Cardiac muscle cell (in vitro differentiated cells and primary cell): ENCODE measurements around the gene ANAPC15. TPM values are rescaled to one million over a fixed set of nuclear protein-coding genes. Genes with fewer than 3 reads are reported as not detected.

Source experiments
- DNase-seq, 2 donors: peaks; one replicate each; pipeline versions ENCODE4 v3.0.0 to v3.0.0-alpha.2; 2010 to 2017; ENCODE audit warnings: low read depth in 1 of 2, low spot score in 1 of 2
- H3K27ac ChIP-seq: fragments of 200-600 bp; sonication (generic); 2 replicates; pipeline ENCODE4 v1.5.1; 2016
- H3K27me3 ChIP-seq: fragments of 200-600 bp; sonication (generic); 2 replicates; pipeline ENCODE4 v1.6.0; 2016; ENCODE audit warnings: control low read depth
- H3K36me3 ChIP-seq: fragments of 200-600 bp; sonication (generic); 2 replicates; pipeline ENCODE4 v1.5.1; 2016; ENCODE audit warnings: control low read depth
- H3K4me1 ChIP-seq: fragments of 200-600 bp; sonication (generic); 2 replicates; pipeline ENCODE4 v1.8.1; 2017; ENCODE audit warnings: low read depth, mild to moderate bottlenecking, mixed run types
- H3K4me3 ChIP-seq: fragments of 200-600 bp; sonication (generic); 2 replicates; pipeline ENCODE4 v1.5.1; 2016; ENCODE audit warnings: mild to moderate bottlenecking
- H3K9me3 ChIP-seq: fragments of 200-600 bp; sonication (generic); 2 replicates; pipeline ENCODE4 v1.5.1; 2017; ENCODE audit warnings: low read depth, mild to moderate bottlenecking, control low read depth
- polyA plus RNA-seq: library from polyadenylated mRNA; unstranded; fragments of >200 nt; fragmentation: Nextera tagmentation; extraction: Ambion mirVana; gene quantifications from 2 replicates; pipeline ENCODE4 v1.2.1, GENCODE V29; 2016
- total RNA-seq: library from RNA; depleted of rRNA; stranded (reverse); fragments of >200 nt; gene quantifications from 2 replicates; pipeline ENCODE4 v1.2.3, GENCODE V29; 2016
- TF ChIP-seq, protein P1 (sequence below): IDR thresholded peaks from 2 replicates; pipeline ENCODE4 v1.5.1; 2012; ENCODE audit warnings: low read depth, mild to moderate bottlenecking, low read length

ANAPC15 gene
- total and polyA plus RNA-seq, 2 experiments from 2014 or later, result 49.9 to 101 TPM

DNA sequence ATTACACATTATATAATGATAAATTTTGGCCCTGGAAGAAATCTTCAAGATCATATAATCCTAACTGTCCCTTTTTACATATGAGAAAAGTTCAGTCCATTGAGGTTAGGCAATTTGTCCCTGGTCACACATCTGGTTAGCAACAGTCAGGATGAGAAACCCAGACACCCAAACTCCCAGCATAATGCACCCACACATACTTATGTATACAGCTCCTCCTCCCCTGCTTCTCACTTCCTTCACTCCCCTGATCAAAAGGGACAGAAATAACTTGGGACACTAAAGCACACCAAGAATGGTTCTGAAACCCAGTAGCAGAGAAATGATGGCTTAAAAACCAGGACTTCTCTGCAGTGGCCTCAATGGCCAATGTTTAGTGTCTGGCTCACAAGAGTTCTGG lies 43.3 kb downstream of the ANAPC15 start:
- Histone ChIP-seq H3K4me1 (peaks cover 23% of the 10 kb centered on the region), H3K27me3 (no peaks in the 10 kb centered on the region)

DNA sequence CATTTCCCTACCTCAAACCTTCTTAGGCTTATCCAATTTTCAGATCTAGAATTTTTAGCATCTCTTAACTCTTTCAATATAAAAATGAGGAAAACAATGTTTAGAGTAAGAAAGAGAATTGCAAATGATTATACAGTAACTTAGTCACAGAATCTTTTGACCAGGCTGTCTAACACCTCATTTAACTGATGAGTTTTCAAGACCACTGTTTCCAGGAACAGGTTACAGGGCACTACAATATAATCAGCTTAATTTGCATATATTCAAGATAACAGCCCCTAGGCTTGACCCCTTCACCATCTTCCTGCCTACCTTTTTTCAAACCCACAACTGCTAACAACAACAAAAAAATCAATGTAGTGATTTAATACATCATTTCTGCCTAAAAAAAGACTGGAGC lies 44.8 kb downstream of the ANAPC15 start:
- no peak for DNase-seq
- Histone ChIP-seq H3K9me3 (no peaks in the 10 kb centered on the region), H3K27me3 (no peaks in the 10 kb centered on the region), H3K36me3 (no peaks in the 10 kb centered on the region), H3K4me1 (peaks cover 23% of the 10 kb centered on the region), H3K27ac (no peak overlapping the region), H3K4me3 (no peak overlapping the region)
- TF ChIP-seq, protein P1, sequence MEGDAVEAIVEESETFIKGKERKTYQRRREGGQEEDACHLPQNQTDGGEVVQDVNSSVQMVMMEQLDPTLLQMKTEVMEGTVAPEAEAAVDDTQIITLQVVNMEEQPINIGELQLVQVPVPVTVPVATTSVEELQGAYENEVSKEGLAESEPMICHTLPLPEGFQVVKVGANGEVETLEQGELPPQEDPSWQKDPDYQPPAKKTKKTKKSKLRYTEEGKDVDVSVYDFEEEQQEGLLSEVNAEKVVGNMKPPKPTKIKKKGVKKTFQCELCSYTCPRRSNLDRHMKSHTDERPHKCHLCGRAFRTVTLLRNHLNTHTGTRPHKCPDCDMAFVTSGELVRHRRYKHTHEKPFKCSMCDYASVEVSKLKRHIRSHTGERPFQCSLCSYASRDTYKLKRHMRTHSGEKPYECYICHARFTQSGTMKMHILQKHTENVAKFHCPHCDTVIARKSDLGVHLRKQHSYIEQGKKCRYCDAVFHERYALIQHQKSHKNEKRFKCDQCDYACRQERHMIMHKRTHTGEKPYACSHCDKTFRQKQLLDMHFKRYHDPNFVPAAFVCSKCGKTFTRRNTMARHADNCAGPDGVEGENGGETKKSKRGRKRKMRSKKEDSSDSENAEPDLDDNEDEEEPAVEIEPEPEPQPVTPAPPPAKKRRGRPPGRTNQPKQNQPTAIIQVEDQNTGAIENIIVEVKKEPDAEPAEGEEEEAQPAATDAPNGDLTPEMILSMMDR, result no peak

More for the DNA sequence above, 43.3 kb downstream of the ANAPC15 start:
- Histone ChIP-seq H3K36me3 (no peaks in the 10 kb centered on the region), H3K27ac (peak overlapping the region; percentile 70), H3K4me3 (no peak overlapping the region), H3K9me3 (no peaks in the 10 kb centered on the region)
- TF ChIP-seq, protein P1, result no peak
- DNase-seq, result no peak

DNA sequence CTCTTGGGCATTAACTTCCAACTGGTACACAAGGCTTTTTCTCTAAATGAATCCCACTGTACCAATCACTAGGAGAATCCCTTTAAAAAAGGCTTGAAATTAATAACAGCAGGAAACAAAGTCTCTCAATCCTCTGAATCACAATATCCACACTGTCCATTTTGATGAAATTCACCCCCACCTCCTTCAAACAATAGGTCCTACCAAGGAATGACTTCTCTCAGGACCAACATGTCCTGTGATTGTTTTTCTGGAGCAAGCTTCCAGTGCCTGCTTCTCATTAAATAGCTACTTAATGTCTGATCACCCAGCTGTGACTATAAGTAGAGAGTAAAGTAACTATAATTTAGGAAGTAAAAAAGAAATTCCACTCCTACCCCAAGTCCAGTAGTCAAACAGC lies 45.2 kb downstream of the ANAPC15 start:
- H3K4me1 ChIP-seq, result peaks cover 20% of the 10 kb centered on the region
- DNase-seq, result no peak
- no peaks in the 10 kb centered on the region for H3K9me3 ChIP-seq
- H3K27me3 ChIP-seq, result no peaks in the 10 kb centered on the region
- TF ChIP-seq, protein P1, result no peak
- H3K27ac ChIP-seq, result no peak overlapping the region
- no peak overlapping the region for H3K4me3 ChIP-seq
- H3K36me3 ChIP-seq, result no peaks in the 10 kb centered on the region

DNA sequence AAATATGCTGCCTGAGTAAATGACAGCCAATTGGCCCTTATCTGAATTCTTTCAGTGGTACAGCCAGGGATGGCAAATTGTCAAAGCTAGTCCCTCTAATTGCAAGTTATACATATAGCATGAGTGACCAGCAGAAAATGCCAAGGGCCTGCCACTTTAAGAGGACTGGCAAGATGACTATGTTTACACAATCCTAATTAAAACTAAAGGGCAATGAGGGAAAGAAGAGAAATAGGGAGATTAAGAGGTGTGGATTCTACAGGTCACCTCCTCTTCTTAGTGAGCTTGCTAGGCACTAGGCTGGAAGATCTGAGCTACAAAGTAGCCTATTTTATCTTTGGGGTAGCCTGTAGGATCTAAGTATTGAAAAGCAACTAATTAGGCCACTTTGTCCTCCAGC lies 45.6 kb downstream of the ANAPC15 start:
- H3K27me3 ChIP-seq, result no peaks in the 10 kb centered on the region
- no peaks in the 10 kb centered on the region for H3K9me3 ChIP-seq
- no peaks in the 10 kb centered on the region for H3K36me3 ChIP-seq
- TF ChIP-seq, protein P1, result no peak
- no peak overlapping the region for H3K4me3 ChIP-seq
- no peak overlapping the region for H3K27ac ChIP-seq
- DNase-seq, result no peak
- H3K4me1 ChIP-seq, result peaks cover 16% of the 10 kb centered on the region

DNA sequence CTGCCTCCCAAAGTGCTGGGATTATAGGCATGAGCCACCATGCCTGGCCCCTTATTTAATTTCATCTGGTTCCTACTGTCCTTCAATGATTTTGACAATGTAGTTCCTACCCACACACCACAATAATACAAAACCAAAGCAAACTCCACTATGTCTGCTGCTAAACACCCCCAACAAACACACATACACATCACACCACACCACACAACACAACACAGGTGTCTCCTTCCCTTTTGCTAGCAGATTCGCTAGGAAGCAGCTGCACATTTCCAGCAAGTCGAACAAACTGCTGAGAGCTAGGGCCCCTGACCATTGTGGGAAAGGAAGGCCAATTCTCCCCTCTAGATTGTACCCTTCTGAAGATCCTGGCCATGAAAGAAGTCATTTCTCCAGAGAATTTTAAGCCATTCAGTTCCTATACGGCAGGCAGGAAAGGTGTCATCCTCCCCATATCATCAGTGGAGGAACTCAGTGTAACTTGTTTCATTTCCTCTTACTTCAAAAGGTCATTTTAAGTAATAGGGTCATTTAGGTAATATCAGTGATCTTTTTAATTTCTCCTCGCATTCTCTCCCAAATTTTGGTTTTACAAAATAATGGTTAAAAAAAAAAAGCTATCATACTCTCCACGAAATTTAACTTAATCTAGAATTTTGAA lies 50.6 kb downstream of the ANAPC15 start:
- Histone ChIP-seq H3K4me1 (no peaks in the 10 kb centered on the region), H3K27me3 (no peaks in the 10 kb centered on the region), H3K36me3 (no peaks in the 10 kb centered on the region), H3K9me3 (no peaks in the 10 kb centered on the region), H3K27ac (no peak overlapping the region), H3K4me3 (no peak overlapping the region)
- DNase-seq, result no peak
- TF ChIP-seq, protein P1, result no peak

Other genes with a start within 250 kb of the ANAPC15 start
- not detected in 2 replicates for gene DEFB131B, start 234.2 kb downstream of the ANAPC15 start, total RNA-seq
- gene DEFB131B, start 234.2 kb downstream of the ANAPC15 start, polyA plus RNA-seq, result not detected in 2 replicates
- gene XNDC1N, start 184.1 kb downstream of the ANAPC15 start, total RNA-seq, result 8.0 and 8.8 TPM in 2 replicates
- gene XNDC1N, start 184.1 kb downstream of the ANAPC15 start, polyA plus RNA-seq, result 6.3 and 7.9 TPM in 2 replicates
- 27.7 and 28.6 TPM in 2 replicates for gene RNF121, start 183.6 kb downstream of the ANAPC15 start, total RNA-seq
- 16.2 and 16.8 TPM in 2 replicates for gene RNF121, start 183.6 kb downstream of the ANAPC15 start, polyA plus RNA-seq
- gene IL18BP, start 113.8 kb downstream of the ANAPC15 start, total RNA-seq, result 3.5 and 7.3 TPM in 2 replicates
- gene IL18BP, start 113.8 kb downstream of the ANAPC15 start, polyA plus RNA-seq, result 1.2 and 2.8 TPM in 2 replicates
- gene NUMA1, start 32.2 kb downstream of the ANAPC15 start, total RNA-seq, result 189 and 417 TPM in 2 replicates
- 119 and 161 TPM in 2 replicates for gene NUMA1, start 32.2 kb downstream of the ANAPC15 start, polyA plus RNA-seq
- 4.3 and 5.4 TPM in 2 replicates for gene LRRC51, start 31.8 kb downstream of the ANAPC15 start, total RNA-seq
- 5.6 and 7.3 TPM in 2 replicates for gene LRRC51, start 31.8 kb downstream of the ANAPC15 start, polyA plus RNA-seq
- 100 and 147 TPM in 2 replicates for gene LAMTOR1, start 9.4 kb downstream of the ANAPC15 start, total RNA-seq
- 137 and 180 TPM in 2 replicates for gene LAMTOR1, start 9.4 kb downstream of the ANAPC15 start, polyA plus RNA-seq
- gene TOMT, start 6.8 kb downstream of the ANAPC15 start, total RNA-seq, result not detected in 2 replicates
- not detected in 2 replicates for gene TOMT, start 6.8 kb downstream of the ANAPC15 start, polyA plus RNA-seq
- gene FOLR3, start 23.0 kb upstream of the ANAPC15 start, total RNA-seq, result not detected in 2 replicates
- gene FOLR3, start 23.0 kb upstream of the ANAPC15 start, polyA plus RNA-seq, result not detected in 2 replicates
- 0.88 and 1.8 TPM in 2 replicates for gene FOLR1, start 79.4 kb upstream of the ANAPC15 start, total RNA-seq
- gene FOLR1, start 79.4 kb upstream of the ANAPC15 start, polyA plus RNA-seq, result 3.1 and 3.9 TPM in 2 replicates
- not detected in 2 replicates for gene FOLR2, start 104.1 kb upstream of the ANAPC15 start, total RNA-seq
- gene FOLR2, start 104.1 kb upstream of the ANAPC15 start, polyA plus RNA-seq, result not detected in 2 replicates
- gene INPPL1, start 112.1 kb upstream of the ANAPC15 start, total RNA-seq, result 178 and 182 TPM in 2 replicates
- 130 and 156 TPM in 2 replicates for gene INPPL1, start 112.1 kb upstream of the ANAPC15 start, polyA plus RNA-seq
- 0.30 and 0.92 TPM in 2 replicates for gene PHOX2A, start 131.5 kb upstream of the ANAPC15 start, total RNA-seq
- gene PHOX2A, start 131.5 kb upstream of the ANAPC15 start, polyA plus RNA-seq, result 0.50 TPM in 1 of 2 replicates, not detected in the other